Measurements from ENCODE around the gene MIER2. TPM values are rescaled to one million over a fixed set of nuclear protein-coding genes. Genes with fewer than 3 reads are reported as not detected.

The MIER2 gene
- total RNA-seq, 1 donor from 2014 or later: 30.7 TPM

DNA sequence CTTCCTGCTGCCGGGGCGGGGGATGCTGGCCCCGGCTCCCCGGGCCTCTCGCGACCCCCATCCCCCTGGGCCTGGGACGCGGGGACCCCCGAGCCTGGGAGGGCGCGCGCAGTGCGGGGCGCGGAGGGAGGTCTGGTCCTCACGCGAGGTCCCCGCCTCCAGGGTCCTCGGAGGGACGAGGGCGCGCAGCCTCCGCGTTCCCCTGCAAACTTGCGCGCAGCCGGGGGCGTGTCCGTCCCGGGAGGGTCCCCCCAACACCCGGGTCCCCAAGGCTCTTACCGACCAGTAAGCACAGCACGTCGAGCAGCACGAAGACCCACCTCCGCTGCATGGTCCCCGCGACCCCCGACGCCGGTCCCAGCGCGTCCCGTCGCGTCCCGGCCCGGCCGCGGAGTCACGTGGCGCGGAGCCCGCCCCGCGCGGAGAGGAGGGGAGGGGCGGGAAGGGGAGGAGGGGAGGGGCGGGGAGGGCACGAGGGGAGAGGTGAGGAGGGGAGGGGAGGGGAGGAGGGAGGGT, 53.5 kb downstream of the MIER2 start, which contains the start of gene PLPP2:
TSS of gene PLPP2 (minus strand) at position 398 of the 516 bp plus-strand sequence. CDS start at position 331, 67 bp downstream.
- H3K36me3 ChIP-seq: no peaks in the 10 kb centered on the region
- intact Hi-C loops (cut with DNase I): no loop called here
- H3K9me3 ChIP-seq: no peaks in the 10 kb centered on the region
- TF ChIP-seq, protein P1, sequence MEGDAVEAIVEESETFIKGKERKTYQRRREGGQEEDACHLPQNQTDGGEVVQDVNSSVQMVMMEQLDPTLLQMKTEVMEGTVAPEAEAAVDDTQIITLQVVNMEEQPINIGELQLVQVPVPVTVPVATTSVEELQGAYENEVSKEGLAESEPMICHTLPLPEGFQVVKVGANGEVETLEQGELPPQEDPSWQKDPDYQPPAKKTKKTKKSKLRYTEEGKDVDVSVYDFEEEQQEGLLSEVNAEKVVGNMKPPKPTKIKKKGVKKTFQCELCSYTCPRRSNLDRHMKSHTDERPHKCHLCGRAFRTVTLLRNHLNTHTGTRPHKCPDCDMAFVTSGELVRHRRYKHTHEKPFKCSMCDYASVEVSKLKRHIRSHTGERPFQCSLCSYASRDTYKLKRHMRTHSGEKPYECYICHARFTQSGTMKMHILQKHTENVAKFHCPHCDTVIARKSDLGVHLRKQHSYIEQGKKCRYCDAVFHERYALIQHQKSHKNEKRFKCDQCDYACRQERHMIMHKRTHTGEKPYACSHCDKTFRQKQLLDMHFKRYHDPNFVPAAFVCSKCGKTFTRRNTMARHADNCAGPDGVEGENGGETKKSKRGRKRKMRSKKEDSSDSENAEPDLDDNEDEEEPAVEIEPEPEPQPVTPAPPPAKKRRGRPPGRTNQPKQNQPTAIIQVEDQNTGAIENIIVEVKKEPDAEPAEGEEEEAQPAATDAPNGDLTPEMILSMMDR (IDR thresholded peaks at IDR 0.05): no peak
- TF ChIP-seq POLR2AphosphoS5 (IDR thresholded peaks at IDR 0.05; ENCODE audit: insufficient read depth in 1 of 2, low read depth in 1 of 2): no peak
- TF ChIP-seq POLR2A (IDR thresholded peaks at IDR 0.05): no peak
- H3K4me1 ChIP-seq: peaks cover 50% of the 10 kb centered on the region
- no peaks in the 10 kb centered on the region for H3K27me3 ChIP-seq
- peak within 1 kb of the TSS; percentile 87 for H3K27ac ChIP-seq
- peak within 1 kb of the TSS; percentile 63 to 65 for H3K4me3 ChIP-seq
- DNase-seq (ENCODE audit: extremely low spot score in 2 of 2): no peak

DNA sequence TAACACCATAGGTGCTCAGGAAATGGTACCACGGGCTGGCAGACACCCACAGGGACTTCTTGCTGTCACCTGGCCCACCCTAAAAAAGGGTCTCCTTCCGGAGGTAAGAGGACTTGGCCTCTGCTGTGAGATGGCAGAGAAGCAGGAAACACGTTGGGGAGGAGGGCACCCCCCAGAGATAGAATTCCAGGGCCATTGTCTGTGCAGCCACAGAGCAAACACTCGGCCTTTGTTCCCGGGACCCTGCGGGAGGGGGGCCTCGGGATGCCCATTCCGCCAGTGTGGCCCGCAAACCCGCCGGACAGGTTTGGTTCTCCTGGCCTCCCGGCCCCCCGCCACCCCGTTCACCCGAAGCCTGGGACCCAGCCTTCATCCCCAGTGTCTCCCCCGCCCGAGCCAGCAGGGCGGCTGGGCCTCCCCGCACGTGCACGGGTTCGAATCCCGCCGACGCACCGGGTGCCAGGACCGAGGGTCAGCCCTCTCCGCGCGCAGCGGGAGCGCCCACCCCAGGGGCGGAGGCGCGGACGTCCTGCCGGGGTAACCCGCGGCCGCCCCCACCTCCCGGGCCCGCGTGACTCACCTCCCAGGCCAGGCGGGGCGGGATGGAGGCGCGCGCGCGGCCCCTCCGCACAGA, 54.1 kb downstream of the MIER2 start:
- Histone ChIP-seq H3K27ac (peak overlapping the region; percentile 87), H3K36me3 (no peaks in the 10 kb centered on the region), H3K4me3 (peak overlapping the region; percentile 63 to 65), H3K9me3 (no peaks in the 10 kb centered on the region), H3K27me3 (no peaks in the 10 kb centered on the region), H3K4me1 (peaks cover 48% of the 10 kb centered on the region)
- intact Hi-C loops (cut with DNase I): no loop called here
- no peak for TF ChIP-seq POLR2A (IDR thresholded peaks at IDR 0.05)
- TF ChIP-seq POLR2AphosphoS5 (IDR thresholded peaks at IDR 0.05; ENCODE audit: insufficient read depth in 1 of 2, low read depth in 1 of 2): no peak
- TF ChIP-seq, protein P1 (IDR thresholded peaks at IDR 0.05): no peak
- no peak for DNase-seq (ENCODE audit: extremely low spot score in 2 of 2)

DNA sequence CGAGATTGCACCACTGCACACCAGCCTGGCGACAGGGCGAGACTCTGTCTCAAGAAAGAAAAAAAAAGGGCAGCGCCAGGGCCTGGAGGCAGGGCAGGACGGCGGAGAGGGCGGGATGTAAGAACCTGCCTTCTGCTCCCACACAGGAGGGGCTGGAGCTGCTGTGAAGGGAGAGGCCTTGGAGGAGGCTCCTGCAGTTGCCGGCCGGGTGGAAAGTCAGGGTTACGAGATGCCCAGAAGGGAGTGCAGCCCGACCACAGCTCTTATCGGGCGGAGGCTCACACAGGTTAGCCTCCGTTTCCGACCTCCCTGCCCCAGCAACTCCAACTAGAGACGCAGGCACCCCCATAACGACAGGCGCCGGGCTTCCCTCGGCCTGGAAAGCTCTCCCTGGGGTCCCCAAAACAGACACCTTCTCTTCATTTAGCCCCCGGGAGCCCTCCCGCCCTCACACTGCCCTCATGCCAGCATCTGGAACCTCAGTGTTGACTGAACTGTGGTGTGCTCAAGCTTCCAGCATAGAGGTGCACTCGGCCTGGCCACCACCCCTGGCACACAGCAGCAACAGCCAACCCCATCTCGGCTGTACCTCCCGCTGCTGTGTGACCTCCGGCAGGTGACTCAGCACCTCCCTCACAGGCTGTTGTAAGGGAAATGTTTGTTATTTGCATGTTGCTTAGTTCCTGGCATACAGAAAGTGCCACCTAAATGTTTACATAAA, 54.8 kb downstream of the MIER2 start:
- intact Hi-C loops (cut with DNase I): no loop called here
- no peaks in the 10 kb centered on the region for H3K27me3 ChIP-seq
- H3K27ac ChIP-seq: peak overlapping the region; percentile 87
- no peak for DNase-seq (ENCODE audit: extremely low spot score in 2 of 2)
- no peaks in the 10 kb centered on the region for H3K36me3 ChIP-seq
- peak overlapping the region; percentile 63 to 65 for H3K4me3 ChIP-seq
- peaks cover 41% of the 10 kb centered on the region for H3K4me1 ChIP-seq
- TF ChIP-seq, protein P1 (IDR thresholded peaks at IDR 0.05): no peak
- TF ChIP-seq POLR2AphosphoS5 (IDR thresholded peaks at IDR 0.05; ENCODE audit: insufficient read depth in 1 of 2, low read depth in 1 of 2) (peak in 1 of 2 donors; percentile 37), POLR2A (IDR thresholded peaks at IDR 0.05) (no peak)
- no peaks in the 10 kb centered on the region for H3K9me3 ChIP-seq

DNA sequence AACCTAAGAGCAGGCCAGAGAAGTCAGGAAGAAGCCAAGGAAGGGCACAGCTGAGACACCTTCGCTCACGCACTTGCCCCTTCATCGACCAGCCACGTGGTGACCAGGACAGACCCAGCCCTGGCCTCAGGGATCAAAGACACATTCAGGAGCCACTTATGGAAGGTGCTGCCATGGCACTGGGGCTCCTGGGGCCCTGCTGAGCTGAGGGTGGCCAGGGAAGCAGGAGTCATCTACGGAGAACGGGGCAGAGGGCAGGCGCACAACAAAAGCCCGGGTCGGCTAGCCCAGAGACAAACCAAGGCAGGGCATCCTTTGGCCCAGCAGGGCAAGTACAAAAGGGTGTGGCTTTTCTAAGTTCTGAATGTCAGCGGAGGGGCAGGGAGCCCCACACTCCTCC, 55.7 kb downstream of the MIER2 start:
- intact Hi-C loops (cut with DNase I): no loop called here
- H3K4me3 ChIP-seq: no peak overlapping the region
- no peak overlapping the region for H3K27ac ChIP-seq
- H3K27me3 ChIP-seq: no peaks in the 10 kb centered on the region
- DNase-seq (ENCODE audit: extremely low spot score in 2 of 2): no peak
- peaks cover 32% of the 10 kb centered on the region for H3K4me1 ChIP-seq
- TF ChIP-seq POLR2AphosphoS5 (IDR thresholded peaks at IDR 0.05; ENCODE audit: insufficient read depth in 1 of 2, low read depth in 1 of 2): no peak
- TF ChIP-seq POLR2A (IDR thresholded peaks at IDR 0.05): no peak
- TF ChIP-seq, protein P1 (IDR thresholded peaks at IDR 0.05): no peak
- H3K9me3 ChIP-seq: no peaks in the 10 kb centered on the region
- no peaks in the 10 kb centered on the region for H3K36me3 ChIP-seq

All from vagina (tissue), 2 donors.